DND-41 (cell line): ENCODE measurements around the gene NME9.

Experiments used
- EZH2 ChIP-seq: IDR thresholded peaks from 3 replicates; pipeline ENCODE4 v1.6.1; 2012; ENCODE audit warnings: borderline replicate concordance, low read depth, mild to moderate bottlenecking, moderate library complexity, low read length, inconsistent platforms; ENCODE audit not compliant: severe bottlenecking
- TF ChIP-seq, protein P1 (sequence below): IDR thresholded peaks from 2 replicates; pipeline ENCODE4 v1.5.1; 2012; ENCODE audit warnings: borderline replicate concordance, low read length, moderate library complexity, mild to moderate bottlenecking; ENCODE audit not compliant: poor library complexity, severe bottlenecking; ENCODE audit errors: extremely low read depth

DNA sequence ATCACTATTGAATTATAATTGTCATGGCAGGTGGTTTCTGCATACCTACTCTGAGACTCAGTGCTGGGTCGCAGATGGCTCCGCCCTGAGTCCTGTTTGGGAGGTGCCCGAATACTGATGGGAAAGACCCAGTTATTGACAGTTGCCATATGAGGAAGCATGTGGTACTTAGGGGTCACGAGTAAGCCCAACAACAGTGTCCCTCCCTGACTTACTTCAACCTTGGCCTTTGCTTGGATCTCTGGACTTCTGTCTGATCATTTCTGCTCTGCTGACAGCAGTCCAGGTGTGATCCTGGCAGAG, 35.6 kb upstream of the NME9 start:
- TF ChIP-seq, protein P1, sequence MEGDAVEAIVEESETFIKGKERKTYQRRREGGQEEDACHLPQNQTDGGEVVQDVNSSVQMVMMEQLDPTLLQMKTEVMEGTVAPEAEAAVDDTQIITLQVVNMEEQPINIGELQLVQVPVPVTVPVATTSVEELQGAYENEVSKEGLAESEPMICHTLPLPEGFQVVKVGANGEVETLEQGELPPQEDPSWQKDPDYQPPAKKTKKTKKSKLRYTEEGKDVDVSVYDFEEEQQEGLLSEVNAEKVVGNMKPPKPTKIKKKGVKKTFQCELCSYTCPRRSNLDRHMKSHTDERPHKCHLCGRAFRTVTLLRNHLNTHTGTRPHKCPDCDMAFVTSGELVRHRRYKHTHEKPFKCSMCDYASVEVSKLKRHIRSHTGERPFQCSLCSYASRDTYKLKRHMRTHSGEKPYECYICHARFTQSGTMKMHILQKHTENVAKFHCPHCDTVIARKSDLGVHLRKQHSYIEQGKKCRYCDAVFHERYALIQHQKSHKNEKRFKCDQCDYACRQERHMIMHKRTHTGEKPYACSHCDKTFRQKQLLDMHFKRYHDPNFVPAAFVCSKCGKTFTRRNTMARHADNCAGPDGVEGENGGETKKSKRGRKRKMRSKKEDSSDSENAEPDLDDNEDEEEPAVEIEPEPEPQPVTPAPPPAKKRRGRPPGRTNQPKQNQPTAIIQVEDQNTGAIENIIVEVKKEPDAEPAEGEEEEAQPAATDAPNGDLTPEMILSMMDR = no peak
- TF ChIP-seq EZH2 = no peak
